Stomach (tissue), 4 donors: ENCODE data around the gene IGSF3.
"Not testable (repeated sequence)": the region's sequence is repeated elsewhere in the genome, so short reads cannot be mapped to it uniquely, and the experiment has no call there.

ENCODE experiments used
- POLR2A ChIP-seq, 4 donors: fragments of 450-650 bp; IDR thresholded peaks; one replicate each; pipeline ENCODE4 v1.6.1; 2016; ENCODE audit warnings: antibody characterized with exemption in 4 of 4, control low read depth in 2 of 4, mild to moderate bottlenecking in 1 of 4, moderate library complexity in 1 of 4
- POLR2AphosphoS5 ChIP-seq, 3 donors: sonication (generic); formaldehyde crosslinking; IDR thresholded peaks; one replicate each; pipeline ENCODE4 v1.6.1; 2016; ENCODE audit warnings: antibody characterized with exemption in 3 of 3
- TF ChIP-seq, protein P1 (sequence below), 7 experiments: fragments of 450-650 bp in 4 of 7; fragments of 200-600 bp in 3 of 7; sonication (generic) in 3 of 7; IDR thresholded peaks; one replicate each; pipeline ENCODE4 v1.5.1; 2016 to 2019; ENCODE audit warnings: antibody characterized with exemption in 7 of 7, control low read depth in 2 of 7, mild to moderate bottlenecking in 1 of 7

DNA sequence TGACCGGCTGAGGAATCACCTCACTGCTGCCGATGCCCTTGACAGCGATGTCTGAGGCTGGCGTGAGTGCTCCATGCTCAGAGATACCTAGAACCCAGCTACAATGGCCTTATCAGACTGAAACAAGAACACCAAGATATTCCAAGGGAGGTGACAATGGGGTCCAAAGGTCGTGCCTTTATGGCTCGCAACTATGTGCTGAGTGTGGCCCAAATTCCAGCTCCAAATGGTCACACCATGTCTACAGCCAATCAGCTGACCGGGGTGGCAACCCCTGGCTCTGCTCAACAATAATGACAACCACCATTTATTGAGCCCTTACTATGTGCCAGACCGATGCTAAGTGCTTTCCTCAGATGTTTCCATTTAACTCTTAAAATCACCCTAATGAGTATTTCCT is 20.3 kb downstream of the IGSF3 start:
- not testable (repeated sequence) for TF ChIP-seq POLR2AphosphoS5, POLR2A (IDR thresholded peaks at IDR 0.05)
- TF ChIP-seq, protein P1, sequence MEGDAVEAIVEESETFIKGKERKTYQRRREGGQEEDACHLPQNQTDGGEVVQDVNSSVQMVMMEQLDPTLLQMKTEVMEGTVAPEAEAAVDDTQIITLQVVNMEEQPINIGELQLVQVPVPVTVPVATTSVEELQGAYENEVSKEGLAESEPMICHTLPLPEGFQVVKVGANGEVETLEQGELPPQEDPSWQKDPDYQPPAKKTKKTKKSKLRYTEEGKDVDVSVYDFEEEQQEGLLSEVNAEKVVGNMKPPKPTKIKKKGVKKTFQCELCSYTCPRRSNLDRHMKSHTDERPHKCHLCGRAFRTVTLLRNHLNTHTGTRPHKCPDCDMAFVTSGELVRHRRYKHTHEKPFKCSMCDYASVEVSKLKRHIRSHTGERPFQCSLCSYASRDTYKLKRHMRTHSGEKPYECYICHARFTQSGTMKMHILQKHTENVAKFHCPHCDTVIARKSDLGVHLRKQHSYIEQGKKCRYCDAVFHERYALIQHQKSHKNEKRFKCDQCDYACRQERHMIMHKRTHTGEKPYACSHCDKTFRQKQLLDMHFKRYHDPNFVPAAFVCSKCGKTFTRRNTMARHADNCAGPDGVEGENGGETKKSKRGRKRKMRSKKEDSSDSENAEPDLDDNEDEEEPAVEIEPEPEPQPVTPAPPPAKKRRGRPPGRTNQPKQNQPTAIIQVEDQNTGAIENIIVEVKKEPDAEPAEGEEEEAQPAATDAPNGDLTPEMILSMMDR (IDR thresholded peaks at IDR 0.05) = not testable (repeated sequence)
